OCI-LY7 (cell line): Measurements from ENCODE around the gene SEMA5A.

ENCODE experiments used
- CTCF ChIP-seq: fragments of 200-600 bp; sonication (generic); conservative IDR thresholded peaks from 2 replicates; pipeline ENCODE4 v1.5.1; 2014; ENCODE audit warnings: mild to moderate bottlenecking, antibody characterized with exemption, low read length, moderate library complexity, mixed read lengths
- EZH2phosphoT487 ChIP-seq: fragments of 200-600 bp; sonication (generic); IDR thresholded peaks from 2 replicates; pipeline ENCODE4 v1.6.1; 2018; ENCODE audit warnings: low read depth, borderline replicate concordance, mild to moderate bottlenecking, mixed run types, antibody characterized with exemption, low read length, moderate library complexity, mixed read lengths

GRCh38 chr5:9318031-9318430 is 227.8 kb downstream of the SEMA5A start:
- TF ChIP-seq CTCF (no peak), EZH2phosphoT487 (no peak)
